Suppressor macrophage treated with lipopolysaccharide for 1 hour (primary cell): Measurements from ENCODE around the gene CENPQ.

Experiments used
- DNase-seq, 3 donors: peaks; one replicate each; pipeline ENCODE4 v3.0.0-alpha.2; 2020 to 2022

Gene CENPQ

GRCh38 chr6:49541936-49542335 is 78.8 kb downstream of the CENPQ start:
- no peak for DNase-seq
